Prostate gland (tissue), 2 donors: Measurements from ENCODE around the gene POLK. TPM values are rescaled to one million over a fixed set of nuclear protein-coding genes. Genes with fewer than 3 reads are reported as not detected.

Experiments used
- DNase-seq: peaks from one replicate; pipeline ENCODE4 v3.0.0-alpha.2; 2019; ENCODE audit warnings: low spot score
- H3K27ac ChIP-seq, 2 donors: fragments of 200-600 bp; sonication (generic); 2 replicates each; pipeline ENCODE4 v1.5.1; 2017 to 2019
- H3K27me3 ChIP-seq: fragments of 200-600 bp; sonication (generic); replicated peaks from 2 replicates; pipeline ENCODE4 v1.5.1; 2019; ENCODE audit not compliant: insufficient read depth
- H3K36me3 ChIP-seq, 2 donors: fragments of 200-600 bp; sonication (generic); 1 replicate in 1 of 2; 2 replicates in 1 of 2; pipeline versions ENCODE4 v1.5.1 to v1.8.1; 2017 to 2019
- H3K4me1 ChIP-seq: fragments of 200-600 bp; sonication (generic); replicated peaks from 2 replicates; pipeline ENCODE4 v1.5.1; 2019
- H3K4me3 ChIP-seq, 2 donors: fragments of 200-600 bp; sonication (generic); 2 replicates each; pipeline ENCODE4 v1.5.1; 2017 to 2019
- H3K9me3 ChIP-seq: fragments of 200-600 bp; sonication (generic); 2 replicates; pipeline ENCODE4 v1.5.1; 2017
- POLR2A ChIP-seq: fragments of 450-650 bp; IDR thresholded peaks from one replicate; pipeline ENCODE4 v1.6.1; 2016; ENCODE audit warnings: antibody characterized with exemption, mild to moderate bottlenecking
- POLR2AphosphoS5 ChIP-seq: sonication (generic); formaldehyde crosslinking; IDR thresholded peaks from one replicate; pipeline ENCODE4 v1.6.1; 2017; ENCODE audit warnings: antibody characterized with exemption
- WGBS: methylation state at CpG from one replicate; pipeline ENCODE4 v1.1.5; 2018; 5-methylcytosine and 5-hydroxymethylcytosine counted together
- intact Hi-C: fragments of 100-400 bp; cut with DNase I; formaldehyde crosslinking; loops from one replicate; pipeline ENCODE4 v1.14.2; 2022
- total RNA-seq, 2 donors: library from RNA; depleted of rRNA; stranded (reverse); fragments of >200 nt; gene quantifications; one replicate each; pipeline ENCODE4 v1.1.0, GENCODE V29; 2016
- TF ChIP-seq, protein P1 (sequence below), 4 experiments: fragments of 200-600 bp in 2 of 4; fragments of 450-650 bp in 2 of 4; sonication (generic) in 2 of 4; IDR thresholded peaks; 1 replicate in 3 of 4; 2 replicates in 1 of 4; pipeline ENCODE4 v1.5.1; 2016 to 2019; ENCODE audit warnings: antibody characterized with exemption in 4 of 4, mild to moderate bottlenecking in 2 of 4, moderate library complexity in 2 of 4

Gene POLK
- total RNA-seq, 2 donors from 2014 or later, result 28.4 to 33.6 TPM

- no peaks in the 10 kb centered on the region for H3K4me1 ChIP-seq
- WGBS, result 93% methylated on average over 3 of the region's 3 CpGs
- DNase-seq, result no peak
- H3K27ac ChIP-seq, result no peak overlapping the region
- H3K36me3 ChIP-seq, result no peaks in the 10 kb centered on the region
- H3K9me3 ChIP-seq, result no peaks in the 10 kb centered on the region
- no peak overlapping the region for H3K4me3 ChIP-seq
- intact Hi-C loops, result no loop called here
- H3K27me3 ChIP-seq, result no peaks in the 10 kb centered on the region
- TF ChIP-seq POLR2A, result no peak
- TF ChIP-seq, protein P1, sequence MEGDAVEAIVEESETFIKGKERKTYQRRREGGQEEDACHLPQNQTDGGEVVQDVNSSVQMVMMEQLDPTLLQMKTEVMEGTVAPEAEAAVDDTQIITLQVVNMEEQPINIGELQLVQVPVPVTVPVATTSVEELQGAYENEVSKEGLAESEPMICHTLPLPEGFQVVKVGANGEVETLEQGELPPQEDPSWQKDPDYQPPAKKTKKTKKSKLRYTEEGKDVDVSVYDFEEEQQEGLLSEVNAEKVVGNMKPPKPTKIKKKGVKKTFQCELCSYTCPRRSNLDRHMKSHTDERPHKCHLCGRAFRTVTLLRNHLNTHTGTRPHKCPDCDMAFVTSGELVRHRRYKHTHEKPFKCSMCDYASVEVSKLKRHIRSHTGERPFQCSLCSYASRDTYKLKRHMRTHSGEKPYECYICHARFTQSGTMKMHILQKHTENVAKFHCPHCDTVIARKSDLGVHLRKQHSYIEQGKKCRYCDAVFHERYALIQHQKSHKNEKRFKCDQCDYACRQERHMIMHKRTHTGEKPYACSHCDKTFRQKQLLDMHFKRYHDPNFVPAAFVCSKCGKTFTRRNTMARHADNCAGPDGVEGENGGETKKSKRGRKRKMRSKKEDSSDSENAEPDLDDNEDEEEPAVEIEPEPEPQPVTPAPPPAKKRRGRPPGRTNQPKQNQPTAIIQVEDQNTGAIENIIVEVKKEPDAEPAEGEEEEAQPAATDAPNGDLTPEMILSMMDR (IDR thresholded peaks at IDR 0.05), result no peak
- TF ChIP-seq POLR2AphosphoS5, result no peak
Measured at GRCh38 chr5:75547812-75548211, 36.1 kb downstream of the POLK start.

DNA sequence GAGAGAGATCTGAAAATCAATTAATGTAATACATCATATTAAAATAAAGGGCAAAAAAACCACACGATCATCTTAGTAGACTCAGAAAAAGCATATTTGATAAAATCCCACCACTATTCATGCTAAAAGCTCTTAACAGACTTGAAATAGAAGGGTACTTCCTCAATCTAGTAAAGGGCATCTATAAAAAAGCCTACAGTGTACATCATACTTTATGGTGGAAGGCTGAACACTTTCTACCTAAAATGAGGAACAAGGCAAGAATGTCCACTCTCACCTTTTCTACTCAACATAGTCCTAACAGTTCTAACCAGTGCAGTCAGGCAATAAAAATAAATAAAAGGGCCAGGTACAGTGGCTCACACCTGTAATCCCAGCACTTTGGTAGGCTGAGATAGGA, 38.9 kb downstream of the POLK start:
- TF ChIP-seq POLR2AphosphoS5 (no peak), POLR2A (no peak)
- TF ChIP-seq, protein P1 (IDR thresholded peaks at IDR 0.05), result no peak
- Histone ChIP-seq H3K27me3 (no peaks in the 10 kb centered on the region), H3K4me1 (no peaks in the 10 kb centered on the region), H3K9me3 (no peaks in the 10 kb centered on the region), H3K27ac (no peak overlapping the region), H3K36me3 (no peaks in the 10 kb centered on the region), H3K4me3 (no peak overlapping the region)
- intact Hi-C loops, result no loop called here
- 96% methylated on average over 1 of the region's 1 CpG for WGBS
- no peak for DNase-seq

- Histone ChIP-seq H3K27me3 (no peaks in the 10 kb centered on the region), H3K36me3 (no peaks in the 10 kb centered on the region), H3K9me3 (no peaks in the 10 kb centered on the region), H3K4me3 (no peak overlapping the region), H3K27ac (no peak overlapping the region), H3K4me1 (no peaks in the 10 kb centered on the region)
- TF ChIP-seq POLR2AphosphoS5 (no peak), POLR2A (no peak)
- TF ChIP-seq, protein P1 (IDR thresholded peaks at IDR 0.05), result no peak
- 89% methylated on average over 3 of the region's 3 CpGs for WGBS
- intact Hi-C loops, result no loop called here
- no peak for DNase-seq
Measured at GRCh38 chr5:75551471-75551870, 39.8 kb downstream of the POLK start.

DNA sequence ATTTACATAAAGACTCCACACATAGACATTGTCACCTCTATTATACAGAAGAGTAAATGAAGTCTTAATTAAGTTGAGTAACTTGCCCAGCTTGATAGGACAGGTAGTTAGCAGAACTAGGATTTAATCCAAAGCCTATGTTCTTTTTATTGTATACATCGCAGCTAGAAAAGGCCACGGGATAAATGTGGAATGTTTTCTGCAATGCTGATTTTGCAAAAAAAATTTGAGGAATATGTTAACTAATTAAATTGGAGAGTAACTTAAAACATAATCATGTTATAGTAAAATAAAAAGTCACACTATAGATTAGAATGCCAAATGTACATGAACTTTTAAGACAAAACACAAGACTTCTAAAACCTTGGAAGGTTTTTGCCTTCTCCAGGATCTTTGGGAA, 41.1 kb downstream of the POLK start:
- TF ChIP-seq POLR2A, result no peak
- 85% methylated on average over 2 of the region's 2 CpGs for WGBS
- DNase-seq, result no peak
- intact Hi-C loops, result no loop called here
- no peaks in the 10 kb centered on the region for H3K9me3 ChIP-seq
- H3K4me1 ChIP-seq, result no peaks in the 10 kb centered on the region
- H3K27me3 ChIP-seq, result no peaks in the 10 kb centered on the region
- H3K27ac ChIP-seq, result no peak overlapping the region
- H3K4me3 ChIP-seq, result no peak overlapping the region
- no peaks in the 10 kb centered on the region for H3K36me3 ChIP-seq

- TF ChIP-seq POLR2AphosphoS5, result no peak
- TF ChIP-seq, protein P1 (IDR thresholded peaks at IDR 0.05), result no peak
- TF ChIP-seq POLR2A, result no peak
- no peak overlapping the region for H3K27ac ChIP-seq
- H3K4me3 ChIP-seq, result no peak overlapping the region
- H3K4me1 ChIP-seq, result no peaks in the 10 kb centered on the region
- WGBS, result 97% methylated on average over 1 of the region's 1 CpG
- no peaks in the 10 kb centered on the region for H3K27me3 ChIP-seq
- DNase-seq, result no peak
- intact Hi-C loops, result no loop called here
- H3K9me3 ChIP-seq, result no peaks in the 10 kb centered on the region
- no peaks in the 10 kb centered on the region for H3K36me3 ChIP-seq
Measured at GRCh38 chr5:75553358-75553757, 41.7 kb downstream of the POLK start.
